Measurements from ENCODE around the gene SYNGR2. TPM values are rescaled to one million over a fixed set of nuclear protein-coding genes. Genes with fewer than 3 reads are reported as not detected.

SYNGR2 gene
- total RNA-seq, 6 donors from 2014 or later, result 110 to 265 (median 179) TPM

GRCh38 chr17:78196716-78197115, 28.3 kb downstream of the SYNGR2 start:
- WGBS, 2 donors, result 90 to 93% methylated on average over 5 of the region's 5 CpGs
- H3K36me3 ChIP-seq, result peaks cover 0 to 59% (median 24%) of the 10 kb centered on the region in 4 donors
- H3K27me3 ChIP-seq, result no peaks in the 10 kb centered on the region
- DNase-seq, result no peak
- peaks cover 3 to 5% (median 4%) of the 10 kb centered on the region in 4 donors for H3K4me1 ChIP-seq
- peak overlapping the region in 1 of 4 donors; percentile 86 for H3K27ac ChIP-seq
- H3K9me3 ChIP-seq, result no peaks in the 10 kb centered on the region
- TF ChIP-seq POLR2A (IDR thresholded peaks at IDR 0.05), result no peak
- no peak for TF ChIP-seq POLR2AphosphoS5 (IDR thresholded peaks at IDR 0.05)
- TF ChIP-seq EP300 (IDR thresholded peaks at IDR 0.05), result no peak
- no peak for TF ChIP-seq CTCF (IDR thresholded peaks at IDR 0.05)
- no peak for ATAC-seq (ENCODE audit: low FRiP score in 2 of 2)
- H3K4me3 ChIP-seq, result no peak overlapping the region

DNA sequence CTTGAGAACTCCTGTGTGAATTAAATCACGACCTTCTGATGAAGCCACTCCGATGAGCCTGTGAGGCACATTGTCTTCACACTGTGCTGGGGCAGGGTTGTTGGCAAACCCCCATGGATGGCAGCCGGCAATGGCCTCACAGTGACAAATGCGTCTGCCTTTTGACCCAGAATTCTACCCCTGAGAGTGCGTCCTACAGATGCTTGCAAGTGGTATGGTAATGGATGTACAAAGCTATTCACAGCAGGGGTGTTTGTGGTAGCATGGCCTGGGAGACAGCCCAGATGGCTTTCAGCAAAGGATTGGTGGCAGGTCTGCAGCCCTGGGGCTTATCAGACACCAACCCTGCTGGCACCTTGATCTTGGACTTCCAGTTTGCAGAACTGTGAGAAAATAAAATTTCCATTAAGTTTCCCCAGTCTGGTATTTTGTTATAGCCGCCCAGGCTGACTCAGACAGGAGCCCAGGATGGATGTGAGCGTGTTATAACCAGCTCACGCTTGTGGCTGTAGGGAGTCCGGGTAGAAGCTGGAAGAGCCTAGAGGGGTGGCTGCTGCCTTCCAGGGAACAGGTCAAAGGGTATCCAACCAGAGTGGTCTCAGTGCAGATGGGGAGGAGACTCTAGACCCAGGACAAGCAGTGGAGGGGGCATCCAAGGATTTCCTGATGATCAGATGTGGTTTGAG, 28.9 kb downstream of the SYNGR2 start:
- TF ChIP-seq EP300 (IDR thresholded peaks at IDR 0.05), result no peak
- no peak for TF ChIP-seq POLR2A (IDR thresholded peaks at IDR 0.05)
- TF ChIP-seq POLR2AphosphoS5 (IDR thresholded peaks at IDR 0.05), result no peak
- Histone ChIP-seq H3K4me3 (no peak overlapping the region), H3K36me3 (peaks cover 0 to 53% (median 22%) of the 10 kb centered on the region in 4 donors), H3K4me1 (peaks cover 3 to 9% (median 4%) of the 10 kb centered on the region in 4 donors), H3K9me3 (no peaks in the 10 kb centered on the region), H3K27me3 (no peaks in the 10 kb centered on the region), H3K27ac (peak overlapping the region; percentile 81 to 90 (median 87))
- ATAC-seq (ENCODE audit: low FRiP score in 2 of 2) (no peak), DNase-seq (no peak)
- WGBS, 2 donors, result 83 to 93% methylated on average over 7 to 9 of the region's 9 CpGs

- ATAC-seq (ENCODE audit: low FRiP score in 2 of 2) (no peak), DNase-seq (no peak)
- WGBS, 2 donors, result 89 to 91% methylated on average over 6 of the region's 6 CpGs
- TF ChIP-seq EP300 (IDR thresholded peaks at IDR 0.05), result no peak
- no peak for TF ChIP-seq POLR2A (IDR thresholded peaks at IDR 0.05)
- Histone ChIP-seq H3K27ac (peak overlapping the region in 3 of 4 donors; percentile 86 to 90 (median 88)), H3K4me1 (peaks cover 3 to 12% (median 6%) of the 10 kb centered on the region in 4 donors), H3K27me3 (no peaks in the 10 kb centered on the region), H3K4me3 (no peak overlapping the region), H3K9me3 (no peaks in the 10 kb centered on the region), H3K36me3 (peaks cover 0 to 47% (median 16%) of the 10 kb centered on the region in 4 donors)
Measured at GRCh38 chr17:78200451-78200850, 32.1 kb downstream of the SYNGR2 start.

GRCh38 chr17:78202666-78203065, 34.3 kb downstream of the SYNGR2 start:
- DNase-seq (no peak), ATAC-seq (ENCODE audit: low FRiP score in 2 of 2) (no peak)
- Histone ChIP-seq H3K9me3 (no peaks in the 10 kb centered on the region), H3K27me3 (no peaks in the 10 kb centered on the region), H3K27ac (peak overlapping the region in 3 of 4 donors; percentile 60 to 69 (median 67)), H3K4me1 (peaks cover 3 to 12% (median 8%) of the 10 kb centered on the region in 4 donors), H3K4me3 (no peak overlapping the region), H3K36me3 (peaks cover 0 to 32% (median 5%) of the 10 kb centered on the region in 4 donors)
- 63 to 69% methylated on average over 7 of the region's 8 CpGs for WGBS, 2 donors
- TF ChIP-seq POLR2AphosphoS5 (IDR thresholded peaks at IDR 0.05) (no peak), POLR2A (IDR thresholded peaks at IDR 0.05) (no peak), CTCF (IDR thresholded peaks at IDR 0.05) (no peak), EP300 (IDR thresholded peaks at IDR 0.05) (no peak)

DNA sequence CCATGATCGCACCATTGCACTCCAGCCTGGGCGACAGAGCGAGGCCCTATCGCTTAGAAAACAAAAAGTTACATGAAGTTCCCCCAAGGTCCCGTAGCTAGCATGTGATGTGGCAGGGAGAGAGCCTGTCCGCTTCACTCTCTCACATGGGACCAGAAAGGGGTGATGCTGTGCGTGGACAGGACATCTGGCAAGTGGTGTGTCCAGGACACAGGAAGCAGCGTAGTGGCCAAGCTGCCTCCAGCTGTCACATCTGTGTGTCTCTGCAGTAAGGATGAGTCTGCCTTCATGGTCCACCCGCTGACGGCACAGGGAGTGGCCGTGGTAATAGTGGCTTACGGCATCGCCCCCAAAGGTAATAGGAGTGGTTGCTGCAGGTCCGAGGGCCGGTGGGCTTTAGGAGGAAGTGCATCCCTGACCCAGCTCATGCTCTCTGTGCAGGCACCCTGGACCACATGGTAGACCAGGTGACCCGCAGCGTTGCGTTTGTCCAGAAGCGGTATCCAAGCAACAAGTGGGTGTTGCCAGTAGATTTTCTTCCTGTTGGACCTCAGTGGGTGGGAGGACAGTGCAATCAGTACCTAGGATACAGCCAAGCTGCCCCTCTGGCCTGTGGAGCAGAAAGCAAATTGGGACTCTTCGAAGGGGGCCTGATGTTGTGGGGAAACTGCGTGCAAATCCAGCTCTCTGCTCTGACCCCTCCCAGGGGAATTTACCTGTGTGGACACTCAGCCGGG, 36.2 kb downstream of the SYNGR2 start:
- Histone ChIP-seq H3K27ac (peak overlapping the region in 1 of 4 donors; percentile 34), H3K4me3 (no peak overlapping the region)
- DNase-seq, result no peak

More for the DNA sequence above, 36.2 kb downstream of the SYNGR2 start:
- ATAC-seq (ENCODE audit: low FRiP score in 2 of 2), result peak in 1 of 2 donors; percentile 10
- peaks cover 0 to 29% (median 4%) of the 10 kb centered on the region in 4 donors for H3K36me3 ChIP-seq
- TF ChIP-seq POLR2AphosphoS5 (IDR thresholded peaks at IDR 0.05), result no peak
- TF ChIP-seq EP300 (IDR thresholded peaks at IDR 0.05), result no peak
- TF ChIP-seq CTCF (IDR thresholded peaks at IDR 0.05), result no peak
- TF ChIP-seq POLR2A (IDR thresholded peaks at IDR 0.05), result no peak
- WGBS, 2 donors, result 93 to 94% methylated on average over 15 to 22 of the region's 22 CpGs
- H3K27me3 ChIP-seq, result no peaks in the 10 kb centered on the region
- no peaks in the 10 kb centered on the region for H3K9me3 ChIP-seq
- peaks cover 2 to 10% (median 5%) of the 10 kb centered on the region in 4 donors for H3K4me1 ChIP-seq

All from upper lobe of left lung (tissue), 6 donors.